Neural cell (in vitro differentiated cells): ENCODE data around the gene ERRFI1. TPM values are rescaled to one million over a fixed set of nuclear protein-coding genes. Genes with fewer than 3 reads are reported as not detected.

Experiments
- H2AFZ ChIP-seq: fragments of 200-600, 300-800 bp; sonication (generic), shearing (Covaris generic); 2 replicates; pipeline ENCODE4 v1.6.0; 2014; ENCODE audit warnings: low read depth, mild to moderate bottlenecking, antibody characterized with exemption, low read length, moderate library complexity
- H3F3A ChIP-seq: fragments of 200-600 bp; shearing (Covaris generic); 2 replicates; pipeline ENCODE4 v1.6.1; 2016; ENCODE audit warnings: mild to moderate bottlenecking, moderate library complexity, mixed read lengths, antibody characterized with exemption, low read length; ENCODE audit not compliant: insufficient read depth, poor library complexity, severe bottlenecking
- H3K27ac ChIP-seq: fragments of 200-600, 300-800 bp; sonication (generic), shearing (Covaris generic); 2 replicates; pipeline ENCODE4 v1.5.1; 2014; ENCODE audit warnings: mild to moderate bottlenecking, low read length, moderate library complexity
- H3K27me3 ChIP-seq: fragments of 300-800, 200-600 bp; sonication (generic), shearing (Covaris generic); 2 replicates; pipeline ENCODE4 v1.6.0; 2014; ENCODE audit warnings: mild to moderate bottlenecking, low read depth, low read length, moderate library complexity; ENCODE audit not compliant: insufficient read depth
- H3K36me3 ChIP-seq: fragments of 300-800, 200-600 bp; sonication (generic), shearing (Covaris generic); 2 replicates; pipeline ENCODE4 v1.5.1; 2014; ENCODE audit warnings: mild to moderate bottlenecking, antibody characterized with exemption, low read length, moderate library complexity; ENCODE audit not compliant: insufficient read depth
- H3K4me2 ChIP-seq: fragments of 300-800, 200-600 bp; sonication (generic), shearing (Covaris generic); 2 replicates; pipeline ENCODE4 v1.6.0; 2014; ENCODE audit warnings: mild to moderate bottlenecking, low read length
- H3K4me3 ChIP-seq: fragments of 300-800, 200-600 bp; sonication (generic), shearing (Covaris generic); 2 replicates; pipeline ENCODE4 v1.5.1; 2014; ENCODE audit warnings: mild to moderate bottlenecking, low read length, moderate library complexity
- H3K79me2 ChIP-seq: fragments of 200-600 bp; shearing (Covaris generic); replicated peaks from 2 replicates; pipeline ENCODE4 v1.6.0; 2014; ENCODE audit warnings: mild to moderate bottlenecking, low read length, moderate library complexity; ENCODE audit not compliant: insufficient read depth
- H3K9ac ChIP-seq: fragments of 300-800, 200-600 bp; sonication (generic), shearing (Covaris generic); 2 replicates; pipeline ENCODE4 v1.6.1; 2016; ENCODE audit warnings: mild to moderate bottlenecking, low read length, mixed read lengths
- H3K9me2 ChIP-seq: fragments of 200-600 bp; shearing (Covaris generic); 2 replicates; pipeline ENCODE4 v1.6.1; 2016; ENCODE audit warnings: mild to moderate bottlenecking, low read length, mixed read lengths; ENCODE audit not compliant: insufficient read depth
- H3K9me3 ChIP-seq: fragments of 200-600, 300-800 bp; sonication (generic), shearing (Covaris generic); 2 replicates; pipeline ENCODE4 v1.6.1; 2016; ENCODE audit warnings: mild to moderate bottlenecking, mixed run types, low read length, moderate library complexity, mixed read lengths
- H4K20me1 ChIP-seq: fragments of 200-600 bp; shearing (Covaris generic); 2 replicates; pipeline ENCODE4 v1.6.1; 2016; ENCODE audit warnings: mild to moderate bottlenecking, mixed run types; ENCODE audit not compliant: insufficient read depth
- EP300 ChIP-seq: fragments of 450-650 bp; conservative IDR thresholded peaks from 2 replicates; pipeline ENCODE4 v1.6.1; 2014; ENCODE audit warnings: antibody characterized with exemption, mild to moderate bottlenecking, moderate library complexity; ENCODE audit not compliant: poor library complexity, severe bottlenecking
- EZH2 ChIP-seq: fragments of 200-600, 300-800 bp; shearing (Covaris generic), sonication (generic); IDR thresholded peaks from 2 replicates; pipeline ENCODE4 v1.6.1; 2014; ENCODE audit warnings: antibody characterized with exemption, low read length, borderline replicate concordance, mild to moderate bottlenecking; ENCODE audit not compliant: insufficient read depth, poor library complexity, severe bottlenecking
- MXI1 ChIP-seq: fragments of 450-650 bp; conservative IDR thresholded peaks from 2 replicates; pipeline ENCODE4 v1.6.1; 2014; ENCODE audit warnings: antibody characterized with exemption, mild to moderate bottlenecking; ENCODE audit not compliant: poor library complexity, severe bottlenecking
- POLR2AphosphoS5 ChIP-seq: IDR thresholded peaks from 2 replicates; pipeline ENCODE4 v1.6.1; 2012
- RAD21 ChIP-seq: fragments of 450-650 bp; conservative IDR thresholded peaks from 2 replicates; pipeline ENCODE4 v1.6.1; 2014; ENCODE audit warnings: antibody characterized with exemption, mild to moderate bottlenecking, moderate library complexity
- SMC3 ChIP-seq: fragments of 450-650 bp; conservative IDR thresholded peaks from 2 replicates; pipeline ENCODE4 v1.6.1; 2014; ENCODE audit warnings: antibody characterized with exemption, mild to moderate bottlenecking, moderate library complexity; ENCODE audit not compliant: poor library complexity
- TAF1 ChIP-seq: IDR thresholded peaks from 2 replicates; pipeline ENCODE4 v1.6.1; 2012; ENCODE audit warnings: low read depth
- polyA plus RNA-seq: library from polyadenylated mRNA; depleted of rRNA; stranded (reverse); fragments of >200 nt; gene quantifications from 2 replicates; pipeline ENCODE4 v1.2.3, GENCODE V29; 2014
- TF ChIP-seq, protein P1 (sequence below): fragments of 450-650 bp; IDR thresholded peaks from 2 replicates; pipeline ENCODE4 v1.5.1; 2014; ENCODE audit warnings: antibody characterized with exemption, mild to moderate bottlenecking, moderate library complexity; ENCODE audit not compliant: poor library complexity, severe bottlenecking
- TF ChIP-seq, protein P2 (sequence below): IDR thresholded peaks from 2 replicates; pipeline ENCODE4 v1.6.1; 2012; ENCODE audit warnings: borderline replicate concordance

The ERRFI1 gene
- polyA plus RNA-seq, 1 donor from 2014 or later = 72.9 TPM

DNA sequence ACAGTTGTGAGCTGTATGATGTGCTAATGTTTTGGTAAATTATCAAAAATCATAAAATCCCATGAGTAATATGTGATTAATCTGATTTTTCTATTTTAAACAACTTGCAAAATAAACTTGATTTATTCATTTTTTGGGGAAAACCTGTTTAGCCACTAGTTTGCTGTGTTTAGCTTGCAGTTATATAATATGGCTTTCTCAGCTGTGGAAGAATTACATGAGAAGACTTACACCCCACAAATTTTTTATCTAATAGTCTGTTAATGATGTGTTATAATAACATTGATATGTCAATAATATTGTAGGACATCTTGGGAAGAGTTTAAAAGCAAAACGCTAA lies 2.4 kb upstream of the ERRFI1 start:
- Histone ChIP-seq H3K27ac (no peak overlapping the region), H3K36me3 (no peaks in the 10 kb centered on the region), H3K27me3 (no peaks in the 10 kb centered on the region), H3K79me2 (peaks cover 20% of the 10 kb centered on the region), H3K4me2 (no peak overlapping the region), H3K9me2 (no peaks in the 10 kb centered on the region), H4K20me1 (peaks cover 3% of the 10 kb centered on the region), H2AFZ (no peak overlapping the region), H3K9ac (no peak overlapping the region), H3F3A (no peaks in the 10 kb centered on the region), H3K9me3 (no peaks in the 10 kb centered on the region), H3K4me3 (no peak overlapping the region)
- TF ChIP-seq, protein P1, sequence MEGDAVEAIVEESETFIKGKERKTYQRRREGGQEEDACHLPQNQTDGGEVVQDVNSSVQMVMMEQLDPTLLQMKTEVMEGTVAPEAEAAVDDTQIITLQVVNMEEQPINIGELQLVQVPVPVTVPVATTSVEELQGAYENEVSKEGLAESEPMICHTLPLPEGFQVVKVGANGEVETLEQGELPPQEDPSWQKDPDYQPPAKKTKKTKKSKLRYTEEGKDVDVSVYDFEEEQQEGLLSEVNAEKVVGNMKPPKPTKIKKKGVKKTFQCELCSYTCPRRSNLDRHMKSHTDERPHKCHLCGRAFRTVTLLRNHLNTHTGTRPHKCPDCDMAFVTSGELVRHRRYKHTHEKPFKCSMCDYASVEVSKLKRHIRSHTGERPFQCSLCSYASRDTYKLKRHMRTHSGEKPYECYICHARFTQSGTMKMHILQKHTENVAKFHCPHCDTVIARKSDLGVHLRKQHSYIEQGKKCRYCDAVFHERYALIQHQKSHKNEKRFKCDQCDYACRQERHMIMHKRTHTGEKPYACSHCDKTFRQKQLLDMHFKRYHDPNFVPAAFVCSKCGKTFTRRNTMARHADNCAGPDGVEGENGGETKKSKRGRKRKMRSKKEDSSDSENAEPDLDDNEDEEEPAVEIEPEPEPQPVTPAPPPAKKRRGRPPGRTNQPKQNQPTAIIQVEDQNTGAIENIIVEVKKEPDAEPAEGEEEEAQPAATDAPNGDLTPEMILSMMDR = no peak
- TF ChIP-seq RAD21 = no peak
- TF ChIP-seq, protein P2, sequence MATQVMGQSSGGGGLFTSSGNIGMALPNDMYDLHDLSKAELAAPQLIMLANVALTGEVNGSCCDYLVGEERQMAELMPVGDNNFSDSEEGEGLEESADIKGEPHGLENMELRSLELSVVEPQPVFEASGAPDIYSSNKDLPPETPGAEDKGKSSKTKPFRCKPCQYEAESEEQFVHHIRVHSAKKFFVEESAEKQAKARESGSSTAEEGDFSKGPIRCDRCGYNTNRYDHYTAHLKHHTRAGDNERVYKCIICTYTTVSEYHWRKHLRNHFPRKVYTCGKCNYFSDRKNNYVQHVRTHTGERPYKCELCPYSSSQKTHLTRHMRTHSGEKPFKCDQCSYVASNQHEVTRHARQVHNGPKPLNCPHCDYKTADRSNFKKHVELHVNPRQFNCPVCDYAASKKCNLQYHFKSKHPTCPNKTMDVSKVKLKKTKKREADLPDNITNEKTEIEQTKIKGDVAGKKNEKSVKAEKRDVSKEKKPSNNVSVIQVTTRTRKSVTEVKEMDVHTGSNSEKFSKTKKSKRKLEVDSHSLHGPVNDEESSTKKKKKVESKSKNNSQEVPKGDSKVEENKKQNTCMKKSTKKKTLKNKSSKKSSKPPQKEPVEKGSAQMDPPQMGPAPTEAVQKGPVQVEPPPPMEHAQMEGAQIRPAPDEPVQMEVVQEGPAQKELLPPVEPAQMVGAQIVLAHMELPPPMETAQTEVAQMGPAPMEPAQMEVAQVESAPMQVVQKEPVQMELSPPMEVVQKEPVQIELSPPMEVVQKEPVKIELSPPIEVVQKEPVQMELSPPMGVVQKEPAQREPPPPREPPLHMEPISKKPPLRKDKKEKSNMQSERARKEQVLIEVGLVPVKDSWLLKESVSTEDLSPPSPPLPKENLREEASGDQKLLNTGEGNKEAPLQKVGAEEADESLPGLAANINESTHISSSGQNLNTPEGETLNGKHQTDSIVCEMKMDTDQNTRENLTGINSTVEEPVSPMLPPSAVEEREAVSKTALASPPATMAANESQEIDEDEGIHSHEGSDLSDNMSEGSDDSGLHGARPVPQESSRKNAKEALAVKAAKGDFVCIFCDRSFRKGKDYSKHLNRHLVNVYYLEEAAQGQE = no peak
- no peak for TF ChIP-seq EP300
- no peak for TF ChIP-seq TAF1
- no peak for TF ChIP-seq MXI1
- no peak for TF ChIP-seq EZH2
- TF ChIP-seq POLR2AphosphoS5 = no peak
- no peak for TF ChIP-seq SMC3

DNA sequence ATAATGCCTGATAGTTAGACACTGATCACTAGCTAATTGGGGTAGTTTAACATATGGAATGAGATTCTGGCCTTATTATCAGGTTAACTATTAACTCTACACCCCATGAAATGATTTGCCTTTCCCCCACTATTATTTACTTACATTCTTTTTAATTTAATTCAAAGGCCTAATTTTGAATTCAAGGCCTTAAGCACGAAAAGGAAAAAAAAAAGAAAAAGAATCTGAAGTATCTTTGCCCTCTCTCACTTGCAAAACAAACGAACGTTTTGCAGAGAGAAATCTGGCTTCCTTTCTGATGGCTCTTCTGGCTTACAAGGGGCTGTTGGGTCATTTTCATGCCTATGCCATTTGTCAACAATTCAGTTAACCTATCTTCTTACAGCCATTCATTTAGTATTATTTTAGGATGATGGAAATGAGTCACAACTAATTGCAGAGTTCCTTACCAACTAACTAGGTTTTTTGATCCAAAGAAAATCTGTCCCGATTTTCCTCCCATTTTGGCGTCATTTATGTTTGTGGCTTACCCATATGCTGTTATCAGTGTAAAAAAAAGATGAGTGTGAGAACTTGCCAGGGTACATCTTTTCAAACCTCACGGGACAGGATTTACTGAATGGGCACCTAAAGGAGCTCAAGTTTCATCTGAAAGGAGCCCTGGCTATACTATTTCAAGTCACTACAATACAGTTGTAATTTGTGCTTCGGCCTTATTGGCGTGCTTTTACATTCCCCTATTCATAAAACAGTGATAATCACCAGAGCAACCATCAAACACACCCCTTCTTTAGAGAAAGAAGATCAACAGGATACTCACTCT lies 1.9 kb upstream of the ERRFI1 start:
- H2AFZ ChIP-seq = no peak overlapping the region

More for the DNA sequence above, 1.9 kb upstream of the ERRFI1 start:
- H3F3A ChIP-seq = no peaks in the 10 kb centered on the region
- H3K27me3 ChIP-seq = no peaks in the 10 kb centered on the region
- no peak overlapping the region for H3K9ac ChIP-seq
- no peaks in the 10 kb centered on the region for H3K9me2 ChIP-seq
- H4K20me1 ChIP-seq = peaks cover 3% of the 10 kb centered on the region
- H3K9me3 ChIP-seq = no peaks in the 10 kb centered on the region
- no peak overlapping the region for H3K27ac ChIP-seq
- H3K36me3 ChIP-seq = no peaks in the 10 kb centered on the region
- H3K4me2 ChIP-seq = no peak overlapping the region
- H3K79me2 ChIP-seq = peaks cover 26% of the 10 kb centered on the region
- no peak overlapping the region for H3K4me3 ChIP-seq
- TF ChIP-seq SMC3 = no peak
- TF ChIP-seq, protein P1 = no peak
- no peak for TF ChIP-seq EP300
- no peak for TF ChIP-seq TAF1
